ENCODE data around the gene SFT2D1. TPM values are rescaled to one million over a fixed set of nuclear protein-coding genes. Genes with fewer than 3 reads are reported as not detected.
"Not testable (repeated sequence)": the region's sequence is repeated elsewhere in the genome, so short reads cannot be mapped to it uniquely, and the experiment has no call there.

The SFT2D1 gene
- polyA plus RNA-seq (ENCODE audit: insufficient read length) = 35.1 TPM

- DNase-seq (ENCODE audit: low read depth) = peak; percentile 67
Observed at GRCh38 chr6:166342349-166343149, at the start of gene SFT2D1. Gene SFT2D1, minus strand, starts transcription at chr6:166342545. Its CDS starts 64 bp downstream, at chr6:166342481.

- no peak for DNase-seq (ENCODE audit: low read depth)
Observed at GRCh38 chr6:166389119-166389518, 46.8 kb upstream of the SFT2D1 start.

GRCh38 chr6:166388290-166389004 is 46.1 kb upstream of the SFT2D1 start:
- DNase-seq (ENCODE audit: low read depth) = no peak

GRCh38 chr6:166387642-166388289 is 45.4 kb upstream of the SFT2D1 start:
- DNase-seq (ENCODE audit: low read depth) = no peak

- not testable (repeated sequence) for DNase-seq (ENCODE audit: low read depth)
Observed at GRCh38 chr6:166387098-166387497, 44.8 kb upstream of the SFT2D1 start.

- DNase-seq (ENCODE audit: low read depth) = no peak
Observed at GRCh38 chr6:166386111-166386510, 43.8 kb upstream of the SFT2D1 start.

- not testable (repeated sequence) for DNase-seq (ENCODE audit: low read depth)
Observed at GRCh38 chr6:166383802-166384363, 41.5 kb upstream of the SFT2D1 start.

GRCh38 chr6:166382933-166383801 is 40.8 kb upstream of the SFT2D1 start, which contains the start of gene MPC1:
Gene MPC1, minus strand, starts transcription at chr6:166382940. Its CDS starts 64 bp downstream, at chr6:166382876.
- peak; percentile 77 for DNase-seq (ENCODE audit: low read depth)

GRCh38 chr6:166382500-166382932 is 40.2 kb upstream of the SFT2D1 start:
- DNase-seq (ENCODE audit: low read depth) = no peak

- DNase-seq (ENCODE audit: low read depth) = no peak
Observed at GRCh38 chr6:166381733-166382499, 39.6 kb upstream of the SFT2D1 start.

- DNase-seq (ENCODE audit: low read depth) = no peak
Observed at GRCh38 chr6:166381381-166381732, 39.0 kb upstream of the SFT2D1 start.

GRCh38 chr6:166379800-166380199 is 37.5 kb upstream of the SFT2D1 start:
- DNase-seq (ENCODE audit: low read depth) = no peak

GRCh38 chr6:166379103-166379586 is 36.8 kb upstream of the SFT2D1 start:
- no peak for DNase-seq (ENCODE audit: low read depth)

- no peak for DNase-seq (ENCODE audit: low read depth)
Observed at GRCh38 chr6:166377721-166378120, 35.4 kb upstream of the SFT2D1 start.

GRCh38 chr6:166375013-166375412 is 32.7 kb upstream of the SFT2D1 start:
- no peak for DNase-seq (ENCODE audit: low read depth)

GRCh38 chr6:166370489-166370888 is 28.1 kb upstream of the SFT2D1 start:
- no peak for DNase-seq (ENCODE audit: low read depth)

GRCh38 chr6:166369782-166370181 is 27.4 kb upstream of the SFT2D1 start:
- DNase-seq (ENCODE audit: low read depth) = no peak

- no peak for DNase-seq (ENCODE audit: low read depth)
Observed at GRCh38 chr6:166366921-166367320, 24.6 kb upstream of the SFT2D1 start.

- no peak for DNase-seq (ENCODE audit: low read depth)
Observed at GRCh38 chr6:166365806-166366205, 23.5 kb upstream of the SFT2D1 start.

- DNase-seq (ENCODE audit: low read depth) = no peak
Observed at GRCh38 chr6:166365221-166365620, 22.9 kb upstream of the SFT2D1 start.
